IMR-90 (cell line): ENCODE data around the gene TRIM26. TPM values are rescaled to one million over a fixed set of nuclear protein-coding genes. Genes with fewer than 3 reads are reported as not detected.

ENCODE experiments used
- ATAC-seq: fragments of 200-7000 bp; cut with Tn5 transposase; 2 replicates; pipeline ENCODE4 v1.9.1; 2020; ENCODE audit warnings: low read depth, mild to moderate bottlenecking, moderate library complexity
- BruUV-seq: library from RNA; stranded (reverse); fragments of 400-500 nt; replicated peaks from 2 replicates; lab custom pipeline; 2021; lab: Mats Ljungman, UMichigan
- CTCF ChIA-PET: fragments of 300-600 bp; formaldehyde crosslinking; extraction: SDS; loops from one replicate; lab custom pipeline; 2021; ENCODE audit warnings: antibody characterized with exemption; lab: Yijun Ruan, JAX
- POLR2A ChIA-PET: fragments of 300-600 bp; sonication (Branson Sonifier 250); formaldehyde crosslinking; loops from one replicate; lab custom pipeline; 2022; ENCODE audit warnings: antibody characterized with exemption; ENCODE audit not compliant: unreplicated experiment; lab: Charles Lee
- DNase-seq: peaks from one replicate; pipeline ENCODE4 v3.0.0; 2013
- H2AFZ ChIP-seq: replicated peaks from 2 replicates; pipeline ENCODE3; 2013; ENCODE audit warnings: low read length, mild to moderate bottlenecking; ENCODE audit not compliant: poor library complexity
- H2AK5ac ChIP-seq: 2 replicates; pipeline ENCODE4 v1.6.1; 2013; ENCODE audit warnings: low read depth, low read length, inconsistent platforms
- H2AK9ac ChIP-seq: replicated peaks from 2 replicates; pipeline ENCODE3; 2013; ENCODE audit warnings: mild to moderate bottlenecking, low read depth, low read length, moderate library complexity; ENCODE audit not compliant: poor library complexity
- H2BK120ac ChIP-seq: 2 replicates; pipeline ENCODE4 v1.6.1; 2013; ENCODE audit warnings: low read depth, low read length, inconsistent platforms
- H2BK15ac ChIP-seq: 3 replicates; pipeline ENCODE4 v1.6.1; 2013; ENCODE audit warnings: low read depth, low read length, inconsistent platforms
- H2BK20ac ChIP-seq: 2 replicates; pipeline ENCODE4 v1.6.1; 2013; ENCODE audit warnings: low read depth, mild to moderate bottlenecking, inconsistent platforms, low read length, moderate library complexity
- H2BK5ac ChIP-seq: 2 replicates; pipeline ENCODE4 v1.6.1; 2013; ENCODE audit warnings: mild to moderate bottlenecking, low read depth, low read length, inconsistent platforms; ENCODE audit not compliant: poor library complexity, severe bottlenecking
- H3K14ac ChIP-seq: replicated peaks from 2 replicates; pipeline ENCODE4 v1.6.1; 2013; ENCODE audit warnings: low read depth, low read length, inconsistent platforms
- H3K18ac ChIP-seq: 2 replicates; pipeline ENCODE4 v1.6.1; 2013; ENCODE audit warnings: low read depth, low read length, control low read depth
- H3K23ac ChIP-seq: 2 replicates; pipeline ENCODE4 v1.6.1; 2013; ENCODE audit warnings: low read depth, low read length, inconsistent platforms
- H3K27ac ChIP-seq: 2 replicates; pipeline ENCODE4 v1.5.1; 2013; ENCODE audit warnings: mild to moderate bottlenecking, control low read depth, low read length; ENCODE audit not compliant: insufficient read depth
- H3K27me3 ChIP-seq: 2 replicates; pipeline ENCODE4 v1.6.1; 2013; ENCODE audit warnings: low read length; ENCODE audit not compliant: control insufficient read depth, insufficient read depth
- H3K36me3 ChIP-seq: 2 replicates; pipeline ENCODE4 v1.6.1; 2013; ENCODE audit warnings: low read length, mixed read lengths; ENCODE audit not compliant: control insufficient read depth, insufficient read depth
- H3K4ac ChIP-seq: 2 replicates; pipeline ENCODE4 v1.6.1; 2013; ENCODE audit warnings: low read depth, low read length, inconsistent platforms
- H3K4me1 ChIP-seq: 2 replicates; pipeline ENCODE4 v1.6.1; 2013; ENCODE audit warnings: low read length, mixed read lengths; ENCODE audit not compliant: control insufficient read depth, insufficient read depth
- H3K4me2 ChIP-seq: 2 replicates; pipeline ENCODE4 v1.6.1; 2013; ENCODE audit warnings: low read depth, mild to moderate bottlenecking, control low read depth, low read length, moderate library complexity
- H3K4me3 ChIP-seq: 2 replicates; pipeline ENCODE4 v1.5.1; 2013; ENCODE audit warnings: low read depth, mild to moderate bottlenecking, control low read depth, low read length, moderate library complexity; ENCODE audit not compliant: insufficient read depth
- H3K56ac ChIP-seq: 2 replicates; pipeline ENCODE4 v1.6.1; 2013; ENCODE audit warnings: low read length, inconsistent platforms; ENCODE audit not compliant: insufficient read depth; ENCODE audit errors: extremely low read depth
- H3K79me1 ChIP-seq, 2 experiments: 2 replicates each; pipeline ENCODE4 v1.6.1; 2013; ENCODE audit warnings: low read length in 2 of 2, inconsistent platforms in 1 of 2, low read depth in 1 of 2
- H3K9ac ChIP-seq: 2 replicates; pipeline ENCODE4 v1.6.1; 2013; ENCODE audit warnings: low read depth, low read length, control low read depth
- H3K9me1 ChIP-seq: 2 replicates; pipeline ENCODE4 v1.6.1; 2013; ENCODE audit warnings: low read length, inconsistent platforms; ENCODE audit not compliant: insufficient read depth
- H3K9me3 ChIP-seq: 2 replicates; pipeline ENCODE4 v1.6.1; 2013; ENCODE audit warnings: low read length; ENCODE audit not compliant: control insufficient read depth, insufficient read depth
- H4K20me1 ChIP-seq: 2 replicates; pipeline ENCODE4 v1.6.1; 2013; ENCODE audit warnings: low read length, inconsistent platforms; ENCODE audit not compliant: insufficient read depth
- H4K5ac ChIP-seq: 2 replicates; pipeline ENCODE4 v1.6.1; 2013; ENCODE audit warnings: mild to moderate bottlenecking, low read depth, low read length, control low read depth
- H4K8ac ChIP-seq, 2 experiments: 2 replicates each; pipeline ENCODE4 v1.6.1; 2013; ENCODE audit warnings: low read depth in 2 of 2, low read length in 2 of 2, control low read depth in 1 of 2, inconsistent platforms in 1 of 2
- H4K91ac ChIP-seq: 2 replicates; pipeline ENCODE4 v1.6.1; 2013; ENCODE audit warnings: low read depth, low read length, inconsistent platforms; ENCODE audit not compliant: insufficient read depth
- BHLHE40 ChIP-seq: fragments of 150-350 bp; IDR thresholded peaks from 2 replicates; pipeline ENCODE4 v1.6.1; 2016; ENCODE audit warnings: mild to moderate bottlenecking, low read depth, low read length
- CEBPB ChIP-seq: IDR thresholded peaks from 2 replicates; pipeline ENCODE4 v1.6.1; 2012; ENCODE audit warnings: low read depth, low read length, improper control_type of control experiment
- CHD1 ChIP-seq: IDR thresholded peaks from 2 replicates; pipeline ENCODE4 v1.6.1; 2012; ENCODE audit warnings: low read depth, low read length, improper control_type of control experiment
- CTCF ChIP-seq: conservative IDR thresholded peaks from 2 replicates; pipeline ENCODE4 v1.5.1; 2012; ENCODE audit warnings: mild to moderate bottlenecking, low read depth, low read length, improper control_type of control experiment
- ELK1 ChIP-seq: fragments of 150-350 bp; IDR thresholded peaks from 2 replicates; pipeline ENCODE4 v1.6.1; 2016; ENCODE audit warnings: low read depth, mild to moderate bottlenecking, low read length, moderate library complexity, borderline replicate concordance
- FOS ChIP-seq: fragments of 150-350 bp; IDR thresholded peaks from 2 replicates; pipeline ENCODE4 v1.6.1; 2016; ENCODE audit warnings: low read depth, low read length
- MAFK ChIP-seq: IDR thresholded peaks from 2 replicates; pipeline ENCODE4 v1.6.1; 2012; ENCODE audit warnings: low read depth, low read length, improper control_type of control experiment
- MXI1 ChIP-seq: IDR thresholded peaks from 2 replicates; pipeline ENCODE4 v1.6.1; 2012; ENCODE audit warnings: low read depth, mild to moderate bottlenecking, low read length, moderate library complexity, borderline replicate concordance
- NFE2L2 ChIP-seq: fragments of 150-350 bp; IDR thresholded peaks from 2 replicates; pipeline ENCODE4 v1.6.1; 2016; ENCODE audit warnings: low read depth, mild to moderate bottlenecking, low read length
- POLR2A ChIP-seq: IDR thresholded peaks from 2 replicates; pipeline ENCODE4 v1.6.1; 2012; ENCODE audit warnings: mild to moderate bottlenecking, low read depth, low read length
- RAD21 ChIP-seq: IDR thresholded peaks from 2 replicates; pipeline ENCODE4 v1.6.1; 2012; ENCODE audit warnings: low read length, improper control_type of control experiment
- RCOR1 ChIP-seq: IDR thresholded peaks from 2 replicates; pipeline ENCODE4 v1.6.1; 2012; ENCODE audit warnings: mild to moderate bottlenecking, low read length, improper control_type of control experiment; ENCODE audit not compliant: insufficient replicate concordance
- RFX5 ChIP-seq: IDR thresholded peaks from 2 replicates; pipeline ENCODE4 v1.8.0; 2012; ENCODE audit warnings: low read depth, mild to moderate bottlenecking, low read length, moderate library complexity
- SMC3 ChIP-seq: fragments of 150-350 bp; IDR thresholded peaks from 2 replicates; pipeline ENCODE4 v1.6.1; 2016; ENCODE audit warnings: low read depth, mild to moderate bottlenecking, antibody characterized with exemption, low read length, moderate library complexity
- WGBS, 2 experiments: methylation state at CpG; one replicate each; pipeline versions ENCODE4 v1.1.5 to v1.1.7; 2013; ENCODE audit warnings: missing lambda C conversion rate in 2 of 2; ENCODE audit not compliant: insufficient read length in 1 of 2; ENCODE audit errors: extremely low coverage in 2 of 2; 5-methylcytosine and 5-hydroxymethylcytosine counted together
- dilution Hi-C: fragments of 300-500 bp; cut with HindIII; formaldehyde crosslinking; loops from one replicate; pipeline ENCODE4 v1.14.3; 2018; ENCODE audit warnings: low sequenced_read_pairs; ENCODE audit not compliant: unreplicated experiment
- in situ Hi-C: fragments of 300-500 bp; cut with MboI; formaldehyde crosslinking; loops from 3 replicates; pipeline ENCODE4 v1.14.3; 2019; ENCODE audit warnings: low sequenced_read_pairs, inconsistent platforms, mixed read lengths
- intact Hi-C: fragments of 100-400 bp; cut with micrococcal nuclease; formaldehyde crosslinking; loops from 2 replicates; pipeline ENCODE4 v1.10.0; 2022
- polyA plus RNA-seq, 3 experiments: library from polyadenylated mRNA; depleted of rRNA; stranded (reverse); fragments of >200 nt; gene quantifications; 2 replicates each; pipeline ENCODE4 v1.2.3, GENCODE V29; 2012; ENCODE audit warnings: low replicate concordance in 1 of 3
- total RNA-seq: library from RNA; depleted of rRNA; stranded (reverse); fragments of >200 nt; gene quantifications from 2 replicates; pipeline ENCODE4 v1.2.3, GENCODE V29; 2012

TRIM26 gene
- total and polyA plus RNA-seq, 2 of the 4 experiments (the other 2 are of a cell fraction): 22.6 to 23.8 TPM

GRCh38 chr6:30207619-30208295 lies 5.4 kb downstream of the TRIM26 start:
- WGBS, 2 experiments: 43% methylated on average over 2 of the region's 4 CpGs; no CpG with 5 or more reads in 1 of the 2 experiments
- H3K56ac ChIP-seq: no peak overlapping the region
- no peak overlapping the region for H3K4me3 ChIP-seq
- H2BK20ac ChIP-seq: no peak overlapping the region
- in situ Hi-C loops: no loop called here
- H3K18ac ChIP-seq: no peak overlapping the region
- H2BK120ac ChIP-seq: no peak overlapping the region
- dilution Hi-C loops: no loop called here
- no peak overlapping the region for H3K4ac ChIP-seq
- no peaks in the 10 kb centered on the region for H3K9me3 ChIP-seq
- ChIA-PET POLR2A (no interaction called here), CTCF (interaction anchor here (0.6 to 2.2 kb wide), 2 partner anchors 11 to 230 kb away, joined by 3 to 9 read pairs; no protein-coding TSS in a partner anchor)
- no peak overlapping the region for H4K8ac ChIP-seq
- no peak overlapping the region for H3K14ac ChIP-seq
- TF ChIP-seq SMC3: no peak
- no peak for TF ChIP-seq RAD21
- no peak for TF ChIP-seq ELK1
- TF ChIP-seq MXI1: no peak
- no peak for TF ChIP-seq CHD1
- TF ChIP-seq CTCF: no peak
- TF ChIP-seq BHLHE40: no peak
- no peak for TF ChIP-seq FOS
- no peak for TF ChIP-seq RCOR1
- no peak for TF ChIP-seq RFX5
- TF ChIP-seq CEBPB: no peak
- no peak for TF ChIP-seq POLR2A
- no peak for TF ChIP-seq NFE2L2
- TF ChIP-seq MAFK: no peak
- H2BK15ac ChIP-seq: no peak overlapping the region
- H3K79me1 ChIP-seq: peaks cover 50 to 81% of the 10 kb centered on the region in 2 experiments
- H4K20me1 ChIP-seq: peaks cover 43% of the 10 kb centered on the region
- H2BK5ac ChIP-seq: no peak overlapping the region
- peaks cover 12% of the 10 kb centered on the region for H3K4me1 ChIP-seq
- no peak overlapping the region; the same call in 1 of the 2 replicates for H3K23ac ChIP-seq
- H3K4me2 ChIP-seq: peak overlapping the region; percentile 12; the same call in 1 of the 2 replicates
- no peak overlapping the region for H2AK5ac ChIP-seq
- intact Hi-C loops: no loop called here
- H3K9ac ChIP-seq: no peak overlapping the region
- DNase-seq (no peak), ATAC-seq (peak; percentile 30)
- no TSS peak for BruUV-seq
- H3K27me3 ChIP-seq: no peaks in the 10 kb centered on the region
- H3K27ac ChIP-seq: peak overlapping the region; percentile 22; the same call in 1 of the 2 replicates
- peaks cover 19% of the 10 kb centered on the region for H3K9me1 ChIP-seq
- no peak overlapping the region for H2AK9ac ChIP-seq
- H4K91ac ChIP-seq: no peak overlapping the region
- no peak overlapping the region for H4K5ac ChIP-seq
- H3K36me3 ChIP-seq: 0 out of 2 replicates have a peak, but pooled peaks cover 2% of the 10 kb centered on the region
- H2AFZ ChIP-seq: no peak overlapping the region
